Thyroid gland (tissue), 4 donors: ENCODE results near the gene TANC1.

ENCODE experiments used
- CTCF ChIP-seq, 6 experiments: fragments of 200-600 bp in 3 of 6; fragments of 450-650 bp in 3 of 6; sonication (generic) in 3 of 6; IDR thresholded peaks; one replicate each; pipeline ENCODE4 v1.5.1; 2016 to 2019; ENCODE audit warnings: antibody characterized with exemption in 6 of 6, mild to moderate bottlenecking in 2 of 6, inconsistent platforms in 1 of 6, moderate library complexity in 1 of 6
- POLR2A ChIP-seq, 2 donors: fragments of 450-650 bp; IDR thresholded peaks; one replicate each; pipeline ENCODE4 v1.6.1; 2017; ENCODE audit warnings: antibody characterized with exemption in 2 of 2, mild to moderate bottlenecking in 2 of 2, moderate library complexity in 1 of 2

DNA sequence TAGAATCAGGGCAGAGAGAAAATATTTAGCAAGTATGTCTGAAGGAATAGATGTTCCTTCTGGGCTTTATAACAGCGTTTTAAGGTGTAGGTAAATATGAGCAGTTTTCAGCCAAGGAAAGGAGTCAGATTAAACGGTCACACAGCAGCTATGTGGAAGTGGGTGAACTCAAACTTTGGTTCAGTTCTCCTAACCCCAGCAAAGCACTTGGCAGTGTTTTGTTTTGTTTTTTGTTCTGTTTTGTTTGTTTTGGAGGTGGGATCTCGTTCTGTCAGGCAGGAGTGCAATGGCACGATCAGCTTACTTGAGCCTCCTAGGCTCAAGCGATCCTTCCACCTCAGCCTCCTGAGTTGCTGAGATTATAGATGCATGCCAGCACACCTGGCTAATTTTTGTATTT, 24.6 kb downstream of the TANC1 start:
- TF ChIP-seq CTCF (IDR thresholded peaks at IDR 0.05) (no peak), POLR2A (IDR thresholded peaks at IDR 0.05) (no peak)
